Stimulated activated CD4-positive, alpha-beta T cell treated with anti-CD3 and anti-CD28 coated beads, Interleukin-4, amount 100 ng/mL, for 48 hours (primary cell): Measurements from ENCODE around the gene ASIP.
"Not testable (repeated sequence)": the region's sequence is repeated elsewhere in the genome, so short reads cannot be mapped to it uniquely, and the experiment has no call there.

Source experiments
- DNase-seq, 2 donors: peaks; one replicate each; pipeline ENCODE4 v3.0.0-alpha.2; 2020; ENCODE audit warnings: low read depth in 2 of 2

ASIP gene, protein sequence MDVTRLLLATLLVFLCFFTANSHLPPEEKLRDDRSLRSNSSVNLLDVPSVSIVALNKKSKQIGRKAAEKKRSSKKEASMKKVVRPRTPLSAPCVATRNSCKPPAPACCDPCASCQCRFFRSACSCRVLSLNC

DNA sequence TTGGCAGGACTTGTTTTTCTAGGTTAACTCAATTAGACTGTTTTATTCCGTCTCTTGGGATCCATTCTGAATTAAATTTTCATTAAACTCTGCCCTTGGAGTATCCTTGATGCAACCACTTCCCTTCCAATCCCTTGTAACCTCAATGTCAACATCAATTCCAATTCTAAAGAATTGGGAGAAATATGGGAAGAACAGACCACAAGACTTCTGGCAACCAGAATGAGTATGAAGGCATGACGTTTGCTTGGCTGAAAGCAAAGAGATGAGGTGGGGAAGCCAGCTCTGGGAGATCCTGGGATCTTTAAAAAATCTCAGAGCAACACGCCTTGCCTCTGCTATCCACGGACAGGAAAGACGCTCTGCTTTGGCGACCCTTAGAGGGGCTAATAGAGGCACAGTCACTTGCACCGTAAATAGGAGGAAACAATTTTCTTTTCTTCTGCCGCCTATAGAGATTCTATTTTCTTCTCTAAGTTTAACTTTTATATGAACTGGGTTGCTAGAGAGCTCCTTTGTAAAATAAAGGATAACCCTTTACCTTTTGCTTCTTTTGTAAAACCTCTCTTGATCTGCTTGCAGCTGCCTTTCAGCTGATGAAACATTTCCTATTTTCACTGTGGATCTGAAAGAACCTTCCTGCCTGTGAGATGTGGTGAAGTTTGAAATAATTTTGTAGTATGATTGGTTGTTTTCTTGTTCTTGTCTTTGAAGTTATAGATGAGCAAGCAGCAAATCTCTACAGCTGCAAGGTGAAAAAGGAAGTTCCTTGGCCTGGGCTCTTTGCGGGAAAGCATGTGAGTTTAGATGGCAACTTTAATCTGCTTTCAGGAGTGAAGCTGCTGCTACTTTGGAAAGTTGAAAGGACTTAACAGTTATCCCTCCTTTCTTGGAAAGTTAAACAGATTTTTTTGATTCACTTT, at the start of gene ASIP:
Gene ASIP, plus strand, starts transcription at position 731 of the 923 bp plus-strand sequence. CDS start 18,952 bp downstream, outside the sequence.
- no peak for DNase-seq

DNA sequence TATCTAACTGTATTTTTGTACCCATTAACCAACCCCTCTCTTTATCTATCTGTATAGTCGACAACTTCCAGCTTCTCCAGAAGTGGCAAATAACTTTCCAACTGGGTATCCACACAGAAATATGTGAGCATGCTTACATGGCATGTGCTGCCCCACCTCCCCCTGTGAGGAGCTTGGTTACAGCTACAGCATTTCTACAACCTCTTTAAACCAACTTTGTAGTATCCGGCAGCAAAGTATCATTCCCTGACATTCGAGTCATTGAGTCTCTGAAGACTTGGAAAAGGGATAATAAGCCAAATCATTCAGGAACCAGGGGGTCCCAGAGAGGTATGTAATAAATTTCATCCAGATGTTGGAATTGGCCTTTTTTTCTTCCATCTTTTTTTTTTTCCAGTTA, 48.2 kb upstream of the ASIP start:
- DNase-seq: no peak

DNA sequence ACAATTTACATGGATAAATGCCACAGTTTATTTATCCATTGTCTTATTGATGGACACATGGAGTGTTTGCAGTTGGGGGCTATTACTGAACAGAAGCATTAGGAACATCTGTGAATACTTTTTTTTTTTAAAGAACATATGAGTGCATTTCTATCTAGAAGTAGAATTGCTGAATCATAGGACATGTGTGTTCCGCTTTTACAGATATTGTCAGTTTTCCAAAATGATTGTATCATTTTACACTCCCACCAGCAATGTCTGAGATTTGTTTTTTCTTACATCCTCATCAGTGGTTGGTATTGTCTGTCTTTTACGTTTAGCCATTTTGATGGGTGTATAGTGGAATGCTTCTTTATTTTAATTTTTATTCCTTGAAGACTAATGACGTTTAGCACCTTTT, 42.0 kb upstream of the ASIP start:
- DNase-seq: no peak

DNA sequence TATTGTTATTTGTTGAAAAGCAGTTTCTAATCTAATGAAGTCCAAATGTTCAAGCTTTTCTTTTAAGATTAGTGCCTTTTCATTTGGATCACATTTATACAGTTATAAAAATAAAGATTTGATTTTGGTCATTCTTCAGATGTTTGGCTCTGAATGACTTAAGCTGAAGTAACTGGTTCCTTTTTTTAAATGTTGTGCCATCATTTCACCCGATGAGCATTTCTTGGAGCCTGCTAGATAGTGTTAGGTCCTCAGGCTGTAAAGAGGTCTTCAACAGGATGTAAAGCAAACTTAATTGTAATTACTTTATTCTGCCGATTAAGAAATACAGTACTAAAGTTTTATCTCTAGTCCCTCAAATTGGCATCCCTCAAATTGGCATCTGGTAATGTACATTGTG, 41.2 kb upstream of the ASIP start:
- no peak for DNase-seq

DNA sequence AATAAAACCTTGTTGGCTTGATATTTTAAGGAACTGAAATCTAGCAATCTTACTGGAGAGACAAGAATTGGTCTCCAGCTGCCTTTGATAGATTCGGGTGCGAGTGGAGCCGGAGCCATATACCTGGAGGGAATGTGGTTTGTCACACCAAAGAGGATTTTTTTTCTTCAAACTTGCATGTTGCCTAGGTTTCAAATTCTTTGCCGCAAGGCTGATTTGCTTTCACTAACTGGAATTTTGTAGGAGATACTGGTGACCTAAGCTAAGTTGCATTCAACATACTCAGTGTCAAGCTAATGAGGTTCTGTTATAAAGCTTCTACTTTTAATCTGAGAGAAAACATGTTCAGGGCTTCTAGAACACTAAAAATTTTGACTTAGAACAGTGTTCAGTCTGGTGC, 39.7 kb upstream of the ASIP start:
- no peak for DNase-seq

DNA sequence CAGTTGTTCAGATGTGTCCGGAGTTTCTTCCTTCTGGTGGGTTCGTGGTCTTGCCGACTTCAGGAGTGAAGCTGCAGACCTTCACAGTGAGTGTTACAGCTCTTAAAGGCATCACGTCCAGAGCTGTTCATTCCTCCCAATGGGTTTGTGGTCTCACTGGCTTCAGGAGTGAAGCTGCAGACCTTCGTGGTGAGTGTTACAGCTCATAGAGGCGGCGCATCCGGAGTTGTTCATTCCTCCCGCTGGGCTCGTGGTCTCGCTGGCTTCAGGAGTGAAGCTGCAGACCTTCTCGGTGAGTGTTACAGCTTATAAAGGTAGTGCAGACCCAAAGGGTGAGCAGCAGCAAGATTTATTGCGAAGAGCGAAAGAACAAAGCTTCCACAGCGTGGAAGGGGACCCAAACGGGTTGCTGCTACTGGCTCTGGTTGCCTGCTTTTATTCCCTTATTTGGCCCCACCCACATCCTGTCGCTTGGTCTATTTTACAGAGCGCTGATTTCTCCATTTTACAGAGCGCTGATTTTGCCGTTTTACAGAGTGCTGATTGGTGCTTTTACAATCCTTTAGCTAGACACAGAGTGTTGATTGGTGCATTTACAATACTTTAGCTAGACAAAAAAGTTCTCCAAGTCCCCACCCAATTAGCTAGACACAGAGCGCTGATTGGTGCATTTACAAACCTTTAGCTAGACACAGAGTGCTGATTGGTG, 35.9 kb upstream of the ASIP start:
- not testable (repeated sequence) for DNase-seq

DNA sequence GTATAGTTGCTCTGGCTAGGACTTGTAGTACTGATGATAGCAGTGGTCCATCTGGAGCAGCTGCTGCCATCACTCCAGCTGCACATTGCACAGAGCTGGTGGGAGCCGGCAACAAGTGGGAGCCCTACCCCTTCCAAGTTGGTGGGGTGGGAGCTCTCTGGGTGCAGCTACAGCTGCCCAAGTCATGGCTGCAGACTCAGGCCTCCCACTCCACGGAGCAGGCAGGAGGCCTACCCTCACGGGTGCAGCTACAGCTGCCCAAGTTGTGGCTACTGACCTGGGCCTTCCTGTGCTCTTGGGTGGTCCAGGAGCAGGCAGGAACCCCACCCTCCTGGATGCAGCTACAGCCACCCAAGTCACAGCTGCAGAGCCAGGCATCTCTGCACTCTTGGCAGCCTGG, 32.1 kb upstream of the ASIP start:
- DNase-seq: no peak

DNA sequence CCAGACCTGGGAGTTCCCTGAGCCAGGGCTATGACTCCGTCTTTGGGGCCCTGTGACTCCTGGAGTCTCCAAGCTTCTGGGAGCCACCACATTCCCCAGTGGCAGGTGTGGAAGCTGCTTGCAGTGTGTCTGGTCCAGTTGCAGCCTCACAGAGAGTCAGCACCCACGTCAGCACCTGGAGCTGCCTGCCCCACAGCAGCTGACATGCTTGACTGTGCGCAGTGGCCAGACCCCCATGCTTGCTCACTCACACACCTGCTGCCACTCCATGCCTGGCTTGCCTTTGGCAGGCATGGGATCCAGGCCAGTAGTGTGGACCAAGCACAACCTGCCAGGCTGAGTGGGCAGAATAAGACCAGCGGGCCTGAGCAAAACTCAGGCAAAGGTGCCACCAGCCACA, 31.0 kb upstream of the ASIP start:
- no peak for DNase-seq

DNA sequence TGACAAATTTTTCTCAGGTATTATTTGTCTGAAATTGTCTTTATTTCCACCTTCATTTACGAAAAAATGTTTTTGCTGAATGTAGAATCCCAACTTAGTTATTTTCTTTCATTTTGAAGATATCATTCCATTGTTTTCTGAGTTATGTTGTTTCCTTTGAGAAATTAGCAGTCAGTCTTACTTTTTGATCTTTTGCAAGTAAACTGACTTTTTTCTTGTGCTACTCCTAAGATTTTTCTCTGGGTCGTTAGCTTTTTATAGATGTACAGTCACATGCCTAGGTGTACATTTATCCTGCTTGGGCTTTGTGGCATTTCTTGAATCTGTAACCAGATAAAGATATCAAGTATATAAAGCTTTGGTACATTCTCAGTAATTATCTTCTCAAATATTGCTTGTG, 29.6 kb upstream of the ASIP start:
- DNase-seq: no peak

DNA sequence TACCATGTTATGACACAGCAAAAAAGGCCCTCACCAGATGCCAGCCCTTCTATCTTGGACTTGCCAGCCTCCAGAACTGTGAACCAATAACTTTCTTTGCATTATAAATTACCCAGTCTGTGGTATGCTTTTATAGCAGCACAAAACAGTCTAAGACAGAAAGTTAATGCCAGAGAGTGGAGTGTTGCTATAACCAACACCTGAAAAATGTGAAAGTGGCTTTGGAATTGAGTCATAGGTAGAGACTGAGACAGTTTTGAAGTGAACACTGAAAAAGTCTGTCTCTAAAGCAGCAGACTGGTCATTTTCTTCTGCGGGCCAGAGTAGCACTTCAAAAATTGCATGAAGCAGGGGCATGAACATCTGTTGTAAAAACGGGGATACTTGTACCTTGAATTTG, 28.0 kb upstream of the ASIP start:
- DNase-seq: no peak

DNA sequence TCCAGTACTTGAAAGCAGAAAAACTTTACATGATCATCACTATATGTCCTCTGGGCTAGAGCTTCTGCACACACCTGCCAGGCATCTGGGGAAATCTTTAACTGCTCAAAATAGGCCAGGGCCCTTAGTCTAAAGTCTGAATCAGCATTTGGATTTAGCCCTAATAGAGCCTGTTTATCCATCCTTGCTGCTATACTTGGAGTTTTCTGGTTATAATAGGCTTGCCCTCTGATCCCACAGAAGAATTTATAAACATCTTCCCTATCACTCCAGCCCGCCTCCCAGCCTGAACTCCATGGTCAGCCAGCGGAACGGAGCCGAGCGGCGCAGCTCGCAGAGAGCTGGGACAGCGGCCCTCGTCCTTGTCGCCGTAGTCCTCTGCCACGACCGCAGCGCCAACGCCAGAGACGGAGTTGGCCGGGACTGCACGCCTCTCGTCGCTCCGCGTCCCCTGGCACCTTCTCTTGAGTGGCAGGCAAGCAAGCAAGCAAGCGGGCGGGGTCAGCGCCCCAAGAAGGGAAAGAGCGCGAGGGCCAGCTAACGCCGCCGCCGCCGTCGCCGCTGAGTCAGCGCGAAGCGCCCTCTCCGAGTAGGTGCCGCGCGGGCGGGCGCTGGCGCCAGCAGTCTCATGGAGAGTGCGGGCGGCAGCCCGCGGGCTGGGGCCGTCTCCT, 25.4 kb upstream of the ASIP start:
- peak; percentile 48 to 52 for DNase-seq

DNA sequence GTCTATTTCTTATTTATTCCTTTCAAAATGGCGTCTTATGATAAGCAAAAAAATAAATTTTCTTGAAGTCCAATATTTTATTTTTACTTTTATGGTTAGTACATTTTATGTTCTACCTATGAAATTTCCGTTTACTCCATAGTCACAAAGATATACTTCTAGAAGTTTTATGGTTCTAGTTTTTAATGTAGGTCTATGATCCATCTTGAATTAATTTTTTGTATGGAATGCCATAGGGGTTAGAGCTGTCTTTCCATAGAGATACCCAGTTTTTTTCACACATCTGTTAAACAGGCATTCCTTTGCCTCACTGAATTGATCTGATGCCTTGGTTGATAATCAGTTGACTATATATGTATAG, 24.9 kb upstream of the ASIP start:
- no peak for DNase-seq

DNA sequence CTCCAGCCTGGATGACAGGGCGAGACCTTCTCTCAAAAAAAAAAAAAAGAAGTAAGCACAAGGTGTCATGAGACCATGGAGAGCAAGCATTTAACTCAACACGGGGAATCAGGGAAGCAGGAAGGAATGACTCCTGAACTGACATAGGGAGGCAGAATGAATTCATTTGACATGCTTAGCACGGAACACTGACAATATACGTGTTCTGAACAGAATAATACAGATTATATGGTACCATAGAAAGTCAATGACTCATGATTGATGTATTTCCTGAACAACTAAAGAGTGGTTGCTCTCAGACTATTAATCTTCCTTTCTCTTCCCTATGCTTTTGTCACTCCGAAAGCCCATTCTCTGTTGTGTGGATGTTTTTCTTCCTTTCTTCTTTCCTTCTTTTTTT, 20.7 kb upstream of the ASIP start:
- DNase-seq: no peak

DNA sequence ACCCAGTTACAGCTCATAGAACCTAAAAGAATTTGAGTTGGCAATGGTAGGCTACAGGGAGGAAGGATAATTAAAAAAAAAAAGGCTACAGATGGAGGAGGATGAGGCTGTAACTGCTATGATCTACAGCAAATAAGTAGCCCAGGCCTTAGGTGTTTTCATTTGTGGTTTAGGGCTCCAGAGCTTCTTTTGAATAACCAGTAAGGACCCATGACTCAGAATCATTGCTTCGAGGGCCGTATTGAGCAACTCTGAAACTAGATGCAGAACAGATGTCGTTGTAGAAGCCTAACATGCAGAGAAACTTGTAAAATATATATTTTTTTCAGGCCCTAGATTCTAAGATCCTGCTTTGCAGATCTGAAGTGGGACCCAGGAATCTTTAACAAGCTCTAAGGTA, 19.0 kb upstream of the ASIP start:
- no peak for DNase-seq

DNA sequence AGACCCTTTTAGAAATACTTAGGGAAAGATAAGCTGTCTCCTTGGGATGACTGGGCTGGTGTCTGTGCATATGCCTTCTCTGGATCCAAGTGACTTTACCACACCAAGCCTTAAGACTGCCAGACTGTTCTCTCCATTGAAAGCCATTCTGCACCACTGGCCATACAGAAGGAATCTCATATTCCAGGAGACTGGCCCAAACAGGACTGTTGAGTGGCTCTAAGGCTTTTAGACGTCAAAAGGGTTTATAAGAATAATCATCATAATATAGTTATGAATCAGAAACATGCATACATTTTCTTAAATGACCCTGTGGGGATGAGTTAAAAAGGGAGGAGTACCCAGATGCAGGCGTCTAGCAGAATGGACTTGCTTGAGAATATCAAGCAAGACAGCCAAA, 17.0 kb upstream of the ASIP start:
- not testable (repeated sequence) for DNase-seq

DNA sequence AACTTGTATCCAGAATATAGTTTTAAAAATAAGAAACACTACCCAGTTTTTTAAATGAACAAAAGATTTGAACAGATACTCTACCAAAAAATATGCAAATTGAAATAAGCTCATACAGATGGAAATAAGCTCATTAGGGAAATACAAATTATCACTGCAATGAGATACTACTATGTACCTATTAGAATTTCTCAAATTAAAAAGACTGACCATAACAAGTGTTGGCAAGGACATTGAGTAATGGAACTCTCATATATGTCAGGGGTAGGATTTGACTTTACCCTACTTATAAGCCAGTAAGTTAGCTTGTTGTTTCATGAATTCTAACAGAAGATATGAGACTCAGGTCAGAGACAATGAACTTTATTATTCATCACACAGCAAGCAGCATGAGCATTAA, 9.6 kb upstream of the ASIP start:
- no peak for DNase-seq

DNA sequence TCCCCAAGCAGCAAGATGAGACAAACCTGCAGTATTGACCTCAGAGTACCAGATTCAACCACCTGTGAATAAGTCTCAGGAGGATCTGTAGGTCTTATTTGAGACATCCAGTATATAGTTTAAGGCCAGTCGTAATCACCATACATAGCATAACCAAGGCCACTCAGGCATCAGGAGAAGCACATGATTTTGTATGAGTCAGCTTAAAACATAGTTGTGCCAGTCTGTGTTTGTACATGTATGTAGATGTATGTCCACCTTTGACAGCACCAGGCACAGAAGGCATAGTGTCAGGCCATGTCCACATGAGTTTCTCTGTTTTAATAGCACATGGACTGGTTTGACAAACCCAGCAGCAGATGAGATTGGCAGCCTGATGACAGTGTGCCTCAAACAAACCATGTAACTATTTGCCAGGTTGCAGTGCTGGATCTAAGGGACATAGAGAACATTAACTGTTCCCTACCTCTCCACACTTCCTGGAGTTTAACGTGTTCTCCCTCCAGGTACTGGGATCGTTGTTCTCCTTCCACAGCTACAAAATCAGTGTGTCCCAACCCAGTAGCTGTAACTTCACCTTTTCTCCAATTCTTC, 8.6 kb upstream of the ASIP start:
- no peak for DNase-seq

DNA sequence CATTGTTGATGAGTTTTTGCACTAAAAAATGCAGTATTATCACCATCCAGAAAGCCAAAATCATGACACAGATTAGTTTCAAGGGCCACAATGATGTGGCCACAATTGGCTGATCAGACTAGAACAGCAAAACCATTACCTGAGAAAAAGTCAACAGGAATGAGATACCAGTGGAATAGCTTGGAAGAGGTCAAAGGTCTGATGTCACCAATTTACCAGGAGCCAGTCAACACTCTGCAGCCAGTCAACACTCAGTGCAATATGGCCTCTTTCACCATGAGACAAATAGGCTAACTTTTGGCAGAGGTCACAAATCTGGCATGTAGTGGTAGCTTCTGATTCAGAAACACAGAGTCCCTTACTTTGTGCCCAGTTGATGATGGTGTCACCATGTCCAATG, 7.5 kb upstream of the ASIP start:
- DNase-seq: no peak

DNA sequence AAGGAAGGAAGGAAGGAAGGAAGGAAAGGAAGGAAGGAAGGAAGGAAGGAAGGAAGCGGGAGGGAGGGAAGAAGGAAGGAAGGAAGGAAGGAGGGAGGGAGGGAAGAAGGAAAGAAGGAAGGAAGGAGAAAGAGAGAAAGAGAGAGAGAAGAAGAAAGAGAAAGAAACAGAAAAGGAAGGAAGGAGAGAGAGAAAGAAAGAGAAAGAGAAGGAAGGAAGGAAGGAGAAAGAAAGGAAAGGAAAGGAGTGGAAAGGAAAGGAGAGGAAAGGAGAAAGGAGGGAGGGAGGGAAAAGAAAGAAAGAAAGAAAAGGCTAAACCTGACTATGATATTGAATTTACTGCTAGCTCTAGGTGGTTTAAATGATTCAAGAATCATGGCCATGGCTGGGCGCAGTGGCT, 5.3 kb upstream of the ASIP start:
- no peak for DNase-seq

DNA sequence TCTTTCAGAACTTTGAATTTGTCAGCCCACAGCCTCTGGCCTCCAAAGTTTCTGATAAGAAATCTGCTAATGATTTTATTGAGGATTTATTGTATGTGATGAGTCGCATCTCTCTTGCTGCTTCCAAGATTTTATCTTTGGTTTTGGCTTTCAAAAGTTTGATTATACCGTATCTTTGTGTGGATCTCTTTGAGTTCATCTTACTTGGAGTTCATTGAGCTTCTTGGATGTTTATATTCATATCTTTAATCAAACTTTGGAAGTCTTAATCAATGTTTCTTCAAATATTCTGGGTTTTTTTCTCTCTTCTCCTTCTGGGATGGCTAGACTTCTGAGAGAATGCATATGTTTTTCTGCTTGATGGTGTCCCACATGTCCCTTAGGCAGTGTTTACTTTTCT, 3.3 kb upstream of the ASIP start:
- no peak for DNase-seq

DNA sequence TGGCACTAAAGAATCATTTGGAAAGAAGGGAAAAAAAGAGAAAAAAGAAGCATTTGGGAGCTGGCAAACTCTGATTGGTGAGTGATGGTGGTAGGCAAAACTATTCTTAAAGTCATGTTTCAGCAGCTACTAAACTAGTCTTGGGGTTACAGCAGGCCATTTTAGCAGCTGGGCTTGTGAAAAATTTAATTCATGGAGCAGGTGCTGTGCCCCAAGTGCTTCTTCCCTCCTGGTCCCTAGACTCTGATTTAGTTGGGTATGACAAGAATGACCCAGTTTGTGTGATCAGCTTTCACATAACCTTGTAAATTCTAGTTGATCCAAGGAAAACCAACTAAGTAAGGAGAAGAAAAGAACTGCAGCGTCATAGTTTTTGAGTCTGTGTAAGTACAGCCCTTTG, 1.1 kb upstream of the ASIP start:
- no peak for DNase-seq

DNA sequence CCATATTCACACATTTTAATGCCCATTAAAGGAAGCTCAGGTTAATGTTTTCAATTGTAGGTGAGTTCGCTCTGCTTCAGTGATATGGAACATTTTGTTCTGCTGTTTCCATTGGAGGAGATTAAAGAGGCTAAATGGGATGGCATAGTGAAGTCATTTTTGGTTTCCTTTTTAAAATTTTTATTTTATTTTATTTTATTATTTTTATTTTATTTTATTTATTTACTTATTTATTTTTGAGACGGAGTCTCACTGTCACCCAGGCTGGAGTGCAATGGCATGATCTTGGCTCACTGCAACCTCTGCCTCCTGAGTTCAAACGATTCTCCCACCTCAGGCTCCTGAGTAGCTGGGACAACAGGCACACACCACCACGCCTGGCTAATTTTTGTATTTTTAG, 792 bp downstream of the ASIP start:
- DNase-seq: not testable (repeated sequence)
